Stomach (tissue), 4 donors: ENCODE measurements around the gene JAG2.

Source experiments
- CTCF ChIP-seq, 7 experiments: fragments of 450-650 bp in 4 of 7; fragments of 200-600 bp in 3 of 7; sonication (generic) in 3 of 7; IDR thresholded peaks; one replicate each; pipeline ENCODE4 v1.5.1; 2016 to 2019; ENCODE audit warnings: antibody characterized with exemption in 7 of 7, control low read depth in 2 of 7, mild to moderate bottlenecking in 1 of 7
- EP300 ChIP-seq: sonication (generic); formaldehyde crosslinking; IDR thresholded peaks from one replicate; pipeline ENCODE4 v1.6.1; 2017; ENCODE audit warnings: antibody characterized with exemption
- POLR2A ChIP-seq, 4 donors: fragments of 450-650 bp; IDR thresholded peaks; one replicate each; pipeline ENCODE4 v1.6.1; 2016; ENCODE audit warnings: antibody characterized with exemption in 4 of 4, control low read depth in 2 of 4, mild to moderate bottlenecking in 1 of 4, moderate library complexity in 1 of 4
- POLR2AphosphoS5 ChIP-seq, 3 donors: sonication (generic); formaldehyde crosslinking; IDR thresholded peaks; one replicate each; pipeline ENCODE4 v1.6.1; 2016; ENCODE audit warnings: antibody characterized with exemption in 3 of 3

DNA sequence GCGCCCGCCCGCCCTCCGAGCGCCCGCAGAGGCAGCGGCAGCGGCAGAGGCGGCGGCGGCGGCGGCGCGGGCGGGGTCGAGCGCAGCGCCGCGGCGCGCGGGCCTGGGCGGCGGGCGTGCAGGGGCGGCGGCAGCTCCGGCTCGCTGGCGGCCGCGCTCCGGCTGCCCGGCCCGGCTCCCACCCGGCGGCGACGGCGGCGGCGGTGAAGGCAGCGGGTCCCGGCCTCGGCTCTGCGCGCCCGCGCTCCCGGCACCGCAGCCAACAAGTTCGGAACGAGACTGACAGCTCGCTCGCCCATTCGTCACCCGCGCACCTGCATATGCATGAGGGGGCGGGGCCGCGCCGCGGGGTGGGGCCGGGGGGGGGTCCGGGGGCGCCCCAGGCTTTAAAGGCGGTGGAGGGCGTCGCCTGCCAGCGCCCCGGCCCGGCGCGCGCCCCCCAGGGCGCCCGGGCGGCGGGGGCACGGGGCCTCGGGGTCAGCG lies at the start of gene JAG2:
- TF ChIP-seq POLR2AphosphoS5 (IDR thresholded peaks at IDR 0.05) (no peak), CTCF (IDR thresholded peaks at IDR 0.05) (no peak), POLR2A (IDR thresholded peaks at IDR 0.05) (no peak), EP300 (no peak)
